Fibroblast of lung (primary cell): ENCODE measurements around the gene WAS. TPM values are rescaled to one million over a fixed set of nuclear protein-coding genes. Genes with fewer than 3 reads are reported as not detected.
"Not testable (repeated sequence)": the region's sequence is repeated elsewhere in the genome, so short reads cannot be mapped to it uniquely, and the experiment has no call there.

Experiments used
- DNase-seq, 2 donors: peaks; one replicate each; pipeline versions ENCODE4 v3.0.0 to v3.0.0-alpha.2; 2010; ENCODE audit warnings: low read depth in 2 of 2
- H2AFZ ChIP-seq: 2 replicates; pipeline ENCODE4 v1.5.1; 2012; ENCODE audit warnings: low read length, control low read depth, inconsistent platforms
- H3K27ac ChIP-seq: 2 replicates; pipeline ENCODE4 v1.5.1; 2011; ENCODE audit warnings: low read length, control low read depth; ENCODE audit not compliant: insufficient read depth
- H3K27me3 ChIP-seq: 2 replicates; pipeline ENCODE4 v1.5.1; 2011; ENCODE audit warnings: mild to moderate bottlenecking, low read length; ENCODE audit not compliant: control insufficient read depth, insufficient read depth
- H3K36me3 ChIP-seq: 2 replicates; pipeline ENCODE4 v1.5.1; 2011; ENCODE audit warnings: low read length; ENCODE audit not compliant: control insufficient read depth, insufficient read depth
- H3K4me1 ChIP-seq: 2 replicates; pipeline ENCODE4 v1.5.1; 2011; ENCODE audit warnings: low read length; ENCODE audit not compliant: control insufficient read depth, insufficient read depth; ENCODE audit errors: extremely low read depth
- H3K4me2 ChIP-seq: 2 replicates; pipeline ENCODE4 v1.5.1; 2011; ENCODE audit warnings: low read length, control low read depth; ENCODE audit not compliant: insufficient read depth; ENCODE audit errors: extremely low read depth
- H3K4me3 ChIP-seq, 4 experiments: fragments of 200-600 bp in 1 of 4; sonication (generic) in 1 of 4; replicated peaks in 1 of 4; 2 replicates each; pipeline ENCODE4 v1.5.1; 2011 to 2016; ENCODE audit warnings: low read length in 4 of 4, low read depth in 3 of 4, mild to moderate bottlenecking in 3 of 4, control low read depth in 2 of 4, inconsistent platforms in 1 of 4, mixed read lengths in 1 of 4; ENCODE audit not compliant: insufficient read depth in 1 of 4; ENCODE audit errors: control extremely low read depth in 1 of 4
- H3K79me2 ChIP-seq: 2 replicates; pipeline ENCODE4 v1.5.1; 2012; ENCODE audit warnings: mild to moderate bottlenecking, low read length, inconsistent platforms; ENCODE audit not compliant: control insufficient read depth, insufficient read depth
- H3K9ac ChIP-seq: 2 replicates; pipeline ENCODE4 v1.5.1; 2011; ENCODE audit warnings: mild to moderate bottlenecking, low read length, control low read depth; ENCODE audit not compliant: insufficient read depth
- H3K9me3 ChIP-seq: 2 replicates; pipeline ENCODE4 v1.5.1; 2012; ENCODE audit warnings: low read depth, low read length; ENCODE audit not compliant: control insufficient read depth, insufficient read depth
- H4K20me1 ChIP-seq: 2 replicates; pipeline ENCODE4 v1.5.1; 2011; ENCODE audit warnings: low read length; ENCODE audit not compliant: control insufficient read depth, insufficient read depth; ENCODE audit errors: extremely low read depth
- CTCF ChIP-seq, 2 donors: IDR thresholded peaks in 1 of 2; conservative IDR thresholded peaks in 1 of 2; 1 replicate in 1 of 2; 2 replicates in 1 of 2; pipeline ENCODE4 v1.5.1; 2011 to 2012; ENCODE audit warnings: low read length in 2 of 2, control low read depth in 1 of 2, inconsistent platforms in 1 of 2, low read depth in 1 of 2, mild to moderate bottlenecking in 1 of 2
- EZH2 ChIP-seq: IDR thresholded peaks from 2 replicates; pipeline ENCODE4 v1.5.1; 2012; ENCODE audit warnings: low read length, control low read depth, mild to moderate bottlenecking; ENCODE audit errors: missing control alignments
- polyA plus RNA-seq, 2 donors: library from polyadenylated mRNA; depleted of rRNA in 1 of 2; stranded (reverse) in 1 of 2; unstranded in 1 of 2; fragments of >200 nt; gene quantifications; 2 replicates each; pipeline ENCODE4 v1.2.1, GENCODE V29; 2011 to 2012; ENCODE audit warnings: missing spikeins in 1 of 2
- total RNA-seq: library from RNA; depleted of rRNA; stranded (reverse); fragments of >200 nt; gene quantifications from 2 replicates; pipeline ENCODE4 v1.2.1, GENCODE V29; 2014

WAS gene
- total and polyA plus RNA-seq, 2 donors (not counting 1 experiment from before 2014, with no cell fraction given) = 0.07 to 0.17 TPM

- H3K4me2 ChIP-seq, DNase-seq, H4K20me1 ChIP-seq, H3K79me2 ChIP-seq, H2AFZ ChIP-seq, H3K4me1 ChIP-seq, H3K4me3 ChIP-seq, H3K9ac ChIP-seq, H3K9me3 ChIP-seq, H3K27me3 ChIP-seq, H3K36me3 ChIP-seq, H3K27ac ChIP-seq: not testable (repeated sequence)
Measured at GRCh38 chrX:48659686-48660085, 23.9 kb upstream of the WAS start.

GRCh38 chrX:48663241-48663640, 20.4 kb upstream of the WAS start:
- H3K27me3 ChIP-seq = no peaks in the 10 kb centered on the region
- H3K79me2 ChIP-seq = no peaks in the 10 kb centered on the region
- no peak overlapping the region for H3K27ac ChIP-seq
- H3K9me3 ChIP-seq = no peaks in the 10 kb centered on the region
- H4K20me1 ChIP-seq = no peaks in the 10 kb centered on the region
- no peak overlapping the region for H3K9ac ChIP-seq
- no peak overlapping the region for H3K4me3 ChIP-seq
- no peak for TF ChIP-seq CTCF (conservative IDR thresholded peaks at IDR 0.05 in 1 of 2, IDR thresholded peaks at IDR 0.05 in 1 of 2; ENCODE audit: low read depth in 1 of 2, low read length in 2 of 2)
- TF ChIP-seq EZH2 = no peak
- no peaks in the 10 kb centered on the region for H3K36me3 ChIP-seq
- no peak overlapping the region for H2AFZ ChIP-seq
- H3K4me2 ChIP-seq = no peak overlapping the region
- no peaks in the 10 kb centered on the region for H3K4me1 ChIP-seq
- DNase-seq = no peak

GRCh38 chrX:48664156-48664555, 19.4 kb upstream of the WAS start:
- no peaks in the 10 kb centered on the region for H3K4me1 ChIP-seq
- H3K9ac ChIP-seq = no peak overlapping the region
- H3K79me2 ChIP-seq = no peaks in the 10 kb centered on the region
- no peak for DNase-seq
- H3K27me3 ChIP-seq = no peaks in the 10 kb centered on the region
- H4K20me1 ChIP-seq = no peaks in the 10 kb centered on the region
- H3K4me3 ChIP-seq = no peak overlapping the region
- no peaks in the 10 kb centered on the region for H3K36me3 ChIP-seq
- H3K9me3 ChIP-seq = no peaks in the 10 kb centered on the region
- H3K27ac ChIP-seq = no peak overlapping the region
- H3K4me2 ChIP-seq = no peak overlapping the region
- TF ChIP-seq EZH2 (no peak), CTCF (conservative IDR thresholded peaks at IDR 0.05 in 1 of 2, IDR thresholded peaks at IDR 0.05 in 1 of 2; ENCODE audit: low read depth in 1 of 2, low read length in 2 of 2) (no peak)
- no peak overlapping the region for H2AFZ ChIP-seq
